GM12878 (cell line): Measurements from ENCODE around the gene RERE.

Experiments
- NR2C1 ChIP-seq: fragments of 450-650 bp; IDR thresholded peaks from 2 replicates; pipeline ENCODE4 v1.6.1; 2017; ENCODE audit warnings: antibody characterized with exemption, mild to moderate bottlenecking, moderate library complexity
- POLR2A ChIP-seq: IDR thresholded peaks from 2 replicates; pipeline ENCODE4 v1.6.1; 2011; ENCODE audit warnings: low read depth, mild to moderate bottlenecking, low read length
- SIN3A ChIP-seq: IDR thresholded peaks from 2 replicates; pipeline ENCODE4 v1.6.1; 2012; ENCODE audit warnings: low read depth, low read length, improper control_type of control experiment
- TBL1XR1 ChIP-seq: IDR thresholded peaks from 2 replicates; pipeline ENCODE4 v1.6.1; 2012; ENCODE audit warnings: low read depth, low read length, improper control_type of control experiment
- ZNF217 ChIP-seq: fragments of 450-650 bp; IDR thresholded peaks from 2 replicates; pipeline ENCODE4 v1.6.1; 2017; ENCODE audit warnings: antibody characterized with exemption, mild to moderate bottlenecking
- TF ChIP-seq, protein P1 (sequence below), 3 experiments: IDR thresholded peaks in 2 of 3; conservative IDR thresholded peaks in 1 of 3; 2 replicates each; pipeline ENCODE4 v1.5.1; 2011; ENCODE audit warnings: low read depth in 3 of 3, low read length in 3 of 3, mild to moderate bottlenecking in 3 of 3, control low read depth in 2 of 3, moderate library complexity in 2 of 3, inconsistent platforms in 1 of 3, mixed read lengths in 1 of 3; ENCODE audit not compliant: control insufficient read depth in 2 of 3, insufficient read depth in 1 of 3; ENCODE audit errors: extremely low read depth in 1 of 3

DNA sequence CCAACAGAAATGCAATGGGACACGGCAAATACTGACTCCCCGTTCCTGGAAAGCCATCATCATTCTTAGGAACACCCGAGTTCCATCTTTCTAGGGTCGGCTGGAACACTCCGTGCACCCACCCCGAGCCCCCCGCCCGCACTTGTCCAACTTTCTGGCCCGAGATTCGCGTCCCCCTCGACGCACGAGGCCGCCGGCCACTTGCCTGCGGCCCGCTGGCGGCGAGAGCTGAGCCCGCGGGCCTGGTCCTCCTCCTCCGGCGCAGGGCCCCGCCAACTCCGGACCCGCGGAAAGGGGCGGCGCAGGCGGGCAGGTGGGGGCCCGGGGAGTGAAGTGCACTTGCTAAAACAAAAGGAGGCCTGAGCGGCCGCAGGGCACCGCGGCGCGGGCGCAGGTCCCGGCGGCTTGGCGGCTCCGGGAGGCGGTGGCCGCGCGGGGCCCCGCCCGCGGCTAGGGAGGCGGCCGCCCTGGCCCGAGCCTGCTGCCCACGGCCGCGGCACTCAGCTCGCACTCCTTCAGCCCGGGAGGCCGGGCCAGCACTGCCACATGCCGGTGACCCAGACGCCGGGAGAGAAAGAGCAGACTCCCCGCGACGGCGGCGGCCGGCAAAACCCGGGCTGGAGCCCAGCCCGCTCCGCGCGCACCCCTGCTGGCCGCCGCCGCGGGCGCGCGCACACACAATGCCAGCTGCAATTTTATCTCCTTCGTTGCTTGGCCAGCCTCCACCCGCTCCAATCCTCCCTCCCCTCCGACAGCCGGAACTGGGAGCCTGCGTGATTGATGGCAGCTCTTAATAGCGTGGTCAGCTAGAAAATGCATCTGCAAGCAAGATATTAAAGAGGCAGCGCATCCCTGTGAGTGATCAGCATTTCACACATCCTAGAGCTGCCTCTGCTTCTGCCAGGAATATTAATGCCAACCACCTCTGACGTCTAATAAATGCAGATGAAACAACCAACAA is 114.3 kb downstream of the RERE start:
- TF ChIP-seq, protein P1, sequence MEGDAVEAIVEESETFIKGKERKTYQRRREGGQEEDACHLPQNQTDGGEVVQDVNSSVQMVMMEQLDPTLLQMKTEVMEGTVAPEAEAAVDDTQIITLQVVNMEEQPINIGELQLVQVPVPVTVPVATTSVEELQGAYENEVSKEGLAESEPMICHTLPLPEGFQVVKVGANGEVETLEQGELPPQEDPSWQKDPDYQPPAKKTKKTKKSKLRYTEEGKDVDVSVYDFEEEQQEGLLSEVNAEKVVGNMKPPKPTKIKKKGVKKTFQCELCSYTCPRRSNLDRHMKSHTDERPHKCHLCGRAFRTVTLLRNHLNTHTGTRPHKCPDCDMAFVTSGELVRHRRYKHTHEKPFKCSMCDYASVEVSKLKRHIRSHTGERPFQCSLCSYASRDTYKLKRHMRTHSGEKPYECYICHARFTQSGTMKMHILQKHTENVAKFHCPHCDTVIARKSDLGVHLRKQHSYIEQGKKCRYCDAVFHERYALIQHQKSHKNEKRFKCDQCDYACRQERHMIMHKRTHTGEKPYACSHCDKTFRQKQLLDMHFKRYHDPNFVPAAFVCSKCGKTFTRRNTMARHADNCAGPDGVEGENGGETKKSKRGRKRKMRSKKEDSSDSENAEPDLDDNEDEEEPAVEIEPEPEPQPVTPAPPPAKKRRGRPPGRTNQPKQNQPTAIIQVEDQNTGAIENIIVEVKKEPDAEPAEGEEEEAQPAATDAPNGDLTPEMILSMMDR (IDR thresholded peaks at IDR 0.05 in 2 of 3, conservative IDR thresholded peaks at IDR 0.05 in 1 of 3; ENCODE audit: control insufficient read depth in 2 of 3, extremely low read depth in 1 of 3, insufficient read depth in 1 of 3, low read depth in 3 of 3, low read length in 3 of 3): peak; percentile 6 to 55 (median 17); a peak in 3 of 6 replicates
- TF ChIP-seq SIN3A: no peak
- peak; percentile 72 for TF ChIP-seq ZNF217
- peak; percentile 42 for TF ChIP-seq NR2C1
- TF ChIP-seq TBL1XR1: 0 out of 2 replicates have a peak, but pooled peaks have one; percentile 13
- TF ChIP-seq POLR2A: peak; percentile 87
